Measurements from ENCODE around the gene STX18. TPM values are rescaled to one million over a fixed set of nuclear protein-coding genes. Genes with fewer than 3 reads are reported as not detected.

Gene STX18
- total RNA-seq, 1 experiment from 2014 or later: 18.5 TPM

DNA sequence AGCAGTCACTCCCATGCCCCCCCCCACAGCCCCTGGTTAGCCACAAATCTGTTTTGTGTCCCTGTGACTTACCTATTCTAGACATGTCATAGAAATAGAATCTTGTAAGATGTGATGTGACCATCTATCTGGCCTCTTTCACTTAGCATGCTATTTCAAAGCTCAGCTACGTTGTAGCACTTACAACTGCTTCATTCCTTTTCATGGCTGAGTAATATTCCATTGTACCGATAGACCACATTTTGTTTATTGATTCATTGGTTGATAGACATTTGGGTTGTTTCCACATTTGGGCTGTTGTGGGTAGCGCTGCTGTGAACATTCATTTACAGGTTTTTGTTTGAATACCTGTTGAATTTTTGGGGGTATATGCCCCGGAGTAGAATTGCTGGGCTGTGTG is 143.4 kb downstream of the STX18 start:
- Histone ChIP-seq H2AFZ (ENCODE audit: low read depth, low read length, poor library complexity, severe bottlenecking) (no peak overlapping the region), H3K4me3 (replicated peaks in 1 of 2; ENCODE audit: low read depth in 1 of 2, low read length in 2 of 2) (no peak overlapping the region), H4K20me1 (ENCODE audit: insufficient read depth) (no peaks in the 10 kb centered on the region), H3K9me3 (ENCODE audit: control insufficient read depth in 1 of 2, insufficient read depth in 1 of 2, low read depth in 1 of 2, low read length in 2 of 2) (no peaks in the 10 kb centered on the region), H3K9ac (ENCODE audit: low read length) (no peak overlapping the region), H3K27me3 (ENCODE audit: insufficient read depth, low read length) (peaks cover 26% of the 10 kb centered on the region), H3K36me3 (ENCODE audit: control insufficient read depth in 1 of 2, insufficient read depth in 2 of 2, low read length in 2 of 2) (no peaks in the 10 kb centered on the region), H3K79me2 (ENCODE audit: insufficient read depth, low read length) (no peaks in the 10 kb centered on the region), H3K9me2 (ENCODE audit: insufficient read depth) (no peaks in the 10 kb centered on the region), H3K4me1 (ENCODE audit: control insufficient read depth in 1 of 2, insufficient read depth in 2 of 2, low read length in 2 of 2) (no peaks in the 10 kb centered on the region), H3K4me2 (ENCODE audit: low read length) (no peak overlapping the region), H3K27ac (ENCODE audit: low read depth, low read length) (no peak overlapping the region)
- RAD21 ChIA-PET (ENCODE audit: low non-redundant PET in 1 of 2, low total read pairs in 2 of 2, uncharacterized antibody in 2 of 2, unreplicated experiment in 2 of 2): no interaction called here
- intact Hi-C loops (cut with micrococcal nuclease): no loop called here
- TF ChIP-seq, protein P1, sequence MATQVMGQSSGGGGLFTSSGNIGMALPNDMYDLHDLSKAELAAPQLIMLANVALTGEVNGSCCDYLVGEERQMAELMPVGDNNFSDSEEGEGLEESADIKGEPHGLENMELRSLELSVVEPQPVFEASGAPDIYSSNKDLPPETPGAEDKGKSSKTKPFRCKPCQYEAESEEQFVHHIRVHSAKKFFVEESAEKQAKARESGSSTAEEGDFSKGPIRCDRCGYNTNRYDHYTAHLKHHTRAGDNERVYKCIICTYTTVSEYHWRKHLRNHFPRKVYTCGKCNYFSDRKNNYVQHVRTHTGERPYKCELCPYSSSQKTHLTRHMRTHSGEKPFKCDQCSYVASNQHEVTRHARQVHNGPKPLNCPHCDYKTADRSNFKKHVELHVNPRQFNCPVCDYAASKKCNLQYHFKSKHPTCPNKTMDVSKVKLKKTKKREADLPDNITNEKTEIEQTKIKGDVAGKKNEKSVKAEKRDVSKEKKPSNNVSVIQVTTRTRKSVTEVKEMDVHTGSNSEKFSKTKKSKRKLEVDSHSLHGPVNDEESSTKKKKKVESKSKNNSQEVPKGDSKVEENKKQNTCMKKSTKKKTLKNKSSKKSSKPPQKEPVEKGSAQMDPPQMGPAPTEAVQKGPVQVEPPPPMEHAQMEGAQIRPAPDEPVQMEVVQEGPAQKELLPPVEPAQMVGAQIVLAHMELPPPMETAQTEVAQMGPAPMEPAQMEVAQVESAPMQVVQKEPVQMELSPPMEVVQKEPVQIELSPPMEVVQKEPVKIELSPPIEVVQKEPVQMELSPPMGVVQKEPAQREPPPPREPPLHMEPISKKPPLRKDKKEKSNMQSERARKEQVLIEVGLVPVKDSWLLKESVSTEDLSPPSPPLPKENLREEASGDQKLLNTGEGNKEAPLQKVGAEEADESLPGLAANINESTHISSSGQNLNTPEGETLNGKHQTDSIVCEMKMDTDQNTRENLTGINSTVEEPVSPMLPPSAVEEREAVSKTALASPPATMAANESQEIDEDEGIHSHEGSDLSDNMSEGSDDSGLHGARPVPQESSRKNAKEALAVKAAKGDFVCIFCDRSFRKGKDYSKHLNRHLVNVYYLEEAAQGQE (IDR thresholded peaks at IDR 0.05; ENCODE audit: low read depth): no peak
- TF ChIP-seq TCF7L2 (IDR thresholded peaks at IDR 0.05; ENCODE audit: borderline replicate concordance, extremely low read depth, insufficient read depth, insufficient read length) (no peak), JUND (IDR thresholded peaks at IDR 0.05) (no peak), ELF1 (IDR thresholded peaks at IDR 0.05; ENCODE audit: borderline replicate concordance, low read depth) (no peak), POLR2A (IDR thresholded peaks at IDR 0.05; ENCODE audit: borderline replicate concordance, extremely low read depth, insufficient read depth, insufficient read length) (no peak), EGR1 (IDR thresholded peaks at IDR 0.05; ENCODE audit: low read depth) (no peak), SIN3A (IDR thresholded peaks at IDR 0.05; ENCODE audit: low read depth) (no peak)
- TF ChIP-seq, protein P2, sequence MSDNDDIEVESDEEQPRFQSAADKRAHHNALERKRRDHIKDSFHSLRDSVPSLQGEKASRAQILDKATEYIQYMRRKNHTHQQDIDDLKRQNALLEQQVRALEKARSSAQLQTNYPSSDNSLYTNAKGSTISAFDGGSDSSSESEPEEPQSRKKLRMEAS (IDR thresholded peaks at IDR 0.05): no peak
- TF ChIP-seq, protein P3, sequence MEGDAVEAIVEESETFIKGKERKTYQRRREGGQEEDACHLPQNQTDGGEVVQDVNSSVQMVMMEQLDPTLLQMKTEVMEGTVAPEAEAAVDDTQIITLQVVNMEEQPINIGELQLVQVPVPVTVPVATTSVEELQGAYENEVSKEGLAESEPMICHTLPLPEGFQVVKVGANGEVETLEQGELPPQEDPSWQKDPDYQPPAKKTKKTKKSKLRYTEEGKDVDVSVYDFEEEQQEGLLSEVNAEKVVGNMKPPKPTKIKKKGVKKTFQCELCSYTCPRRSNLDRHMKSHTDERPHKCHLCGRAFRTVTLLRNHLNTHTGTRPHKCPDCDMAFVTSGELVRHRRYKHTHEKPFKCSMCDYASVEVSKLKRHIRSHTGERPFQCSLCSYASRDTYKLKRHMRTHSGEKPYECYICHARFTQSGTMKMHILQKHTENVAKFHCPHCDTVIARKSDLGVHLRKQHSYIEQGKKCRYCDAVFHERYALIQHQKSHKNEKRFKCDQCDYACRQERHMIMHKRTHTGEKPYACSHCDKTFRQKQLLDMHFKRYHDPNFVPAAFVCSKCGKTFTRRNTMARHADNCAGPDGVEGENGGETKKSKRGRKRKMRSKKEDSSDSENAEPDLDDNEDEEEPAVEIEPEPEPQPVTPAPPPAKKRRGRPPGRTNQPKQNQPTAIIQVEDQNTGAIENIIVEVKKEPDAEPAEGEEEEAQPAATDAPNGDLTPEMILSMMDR (IDR thresholded peaks at IDR 0.05 in 2 of 3, conservative IDR thresholded peaks at IDR 0.05 in 1 of 3; ENCODE audit: borderline replicate concordance in 1 of 3, insufficient read depth in 1 of 3, low read depth in 2 of 3, low read length in 2 of 3): no peak
- CTCF ChIA-PET: no interaction called here
- no TSS peak for BruUV-seq (replicated peaks)
- DNase-seq (ENCODE audit: low read depth, low spot score) (no peak), ATAC-seq (no peak)
- POLR2A ChIA-PET: no interaction called here
